ENCODE results near the gene C15orf40. TPM values are rescaled to one million over a fixed set of nuclear protein-coding genes. Genes with fewer than 3 reads are reported as not detected.

Gene C15orf40
- total RNA-seq, 4 donors from 2014 or later = 13.4 to 21.0 (median 15.4) TPM

DNA sequence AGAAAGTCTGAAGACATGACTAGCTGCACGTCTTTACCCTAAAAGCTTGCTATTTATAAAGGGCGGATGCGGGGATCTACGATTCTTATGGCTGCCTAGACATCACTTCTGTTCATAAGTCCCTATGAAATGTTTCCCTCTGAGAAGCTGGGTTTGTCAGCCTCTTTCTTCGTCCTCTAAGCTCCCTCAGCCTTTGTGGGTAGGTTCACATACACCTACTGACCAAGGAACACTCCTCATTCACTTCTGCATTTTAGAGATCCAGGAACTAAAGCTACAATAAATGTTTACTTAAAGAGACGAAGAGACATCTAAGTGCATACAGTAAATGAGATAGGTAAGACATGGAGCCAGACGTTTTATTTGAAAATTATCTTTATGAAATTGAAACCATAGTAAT lies 42.1 kb downstream of the C15orf40 start:
- no peak overlapping the region for H3K27ac ChIP-seq
- no peaks in the 10 kb centered on the region for H3K36me3 ChIP-seq
- no peaks in the 10 kb centered on the region for H3K27me3 ChIP-seq
- no peak for DNase-seq (ENCODE audit: low spot score in 2 of 2)
- no peak overlapping the region for H3K4me3 ChIP-seq
- WGBS, 2 donors = 79 to 83% methylated on average over 7 of the region's 7 CpGs
- H3K9me3 ChIP-seq = no peaks in the 10 kb centered on the region
- H3K4me1 ChIP-seq = no peaks in the 10 kb centered on the region
- TF ChIP-seq, protein P1, sequence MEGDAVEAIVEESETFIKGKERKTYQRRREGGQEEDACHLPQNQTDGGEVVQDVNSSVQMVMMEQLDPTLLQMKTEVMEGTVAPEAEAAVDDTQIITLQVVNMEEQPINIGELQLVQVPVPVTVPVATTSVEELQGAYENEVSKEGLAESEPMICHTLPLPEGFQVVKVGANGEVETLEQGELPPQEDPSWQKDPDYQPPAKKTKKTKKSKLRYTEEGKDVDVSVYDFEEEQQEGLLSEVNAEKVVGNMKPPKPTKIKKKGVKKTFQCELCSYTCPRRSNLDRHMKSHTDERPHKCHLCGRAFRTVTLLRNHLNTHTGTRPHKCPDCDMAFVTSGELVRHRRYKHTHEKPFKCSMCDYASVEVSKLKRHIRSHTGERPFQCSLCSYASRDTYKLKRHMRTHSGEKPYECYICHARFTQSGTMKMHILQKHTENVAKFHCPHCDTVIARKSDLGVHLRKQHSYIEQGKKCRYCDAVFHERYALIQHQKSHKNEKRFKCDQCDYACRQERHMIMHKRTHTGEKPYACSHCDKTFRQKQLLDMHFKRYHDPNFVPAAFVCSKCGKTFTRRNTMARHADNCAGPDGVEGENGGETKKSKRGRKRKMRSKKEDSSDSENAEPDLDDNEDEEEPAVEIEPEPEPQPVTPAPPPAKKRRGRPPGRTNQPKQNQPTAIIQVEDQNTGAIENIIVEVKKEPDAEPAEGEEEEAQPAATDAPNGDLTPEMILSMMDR (IDR thresholded peaks at IDR 0.05) = no peak
- no peak for TF ChIP-seq EP300 (IDR thresholded peaks at IDR 0.05)
- TF ChIP-seq POLR2A (IDR thresholded peaks at IDR 0.05) = no peak

DNA sequence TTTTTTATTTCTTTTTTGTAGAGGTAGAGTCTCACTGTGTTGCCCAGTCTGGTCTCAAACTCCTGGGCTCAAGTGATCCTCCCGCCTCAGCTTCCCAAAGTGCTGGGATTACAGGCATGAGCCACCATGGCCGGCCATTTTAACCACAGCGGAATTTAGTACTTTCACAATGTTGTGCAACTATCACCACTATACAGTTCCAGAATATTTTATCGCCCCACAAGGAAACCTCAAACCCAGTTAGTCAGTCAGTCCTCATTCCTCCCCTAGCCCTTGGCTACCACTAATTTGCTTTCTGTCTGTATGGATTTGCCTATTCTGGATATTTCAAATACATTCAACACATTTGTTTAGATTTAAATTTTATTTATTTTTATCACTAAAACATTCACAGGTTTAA lies 43.4 kb downstream of the C15orf40 start:
- WGBS, 2 donors = 83 to 86% methylated on average over 4 of the region's 4 CpGs
- no peaks in the 10 kb centered on the region for H3K27me3 ChIP-seq
- no peak overlapping the region for H3K4me3 ChIP-seq
- no peaks in the 10 kb centered on the region for H3K36me3 ChIP-seq
- no peak for DNase-seq (ENCODE audit: low spot score in 2 of 2)
- no peaks in the 10 kb centered on the region for H3K4me1 ChIP-seq
- TF ChIP-seq POLR2A (IDR thresholded peaks at IDR 0.05) (no peak), EP300 (IDR thresholded peaks at IDR 0.05) (no peak)
- TF ChIP-seq, protein P1 (IDR thresholded peaks at IDR 0.05) = no peak
- no peaks in the 10 kb centered on the region for H3K9me3 ChIP-seq
- H3K27ac ChIP-seq = no peak overlapping the region

DNA sequence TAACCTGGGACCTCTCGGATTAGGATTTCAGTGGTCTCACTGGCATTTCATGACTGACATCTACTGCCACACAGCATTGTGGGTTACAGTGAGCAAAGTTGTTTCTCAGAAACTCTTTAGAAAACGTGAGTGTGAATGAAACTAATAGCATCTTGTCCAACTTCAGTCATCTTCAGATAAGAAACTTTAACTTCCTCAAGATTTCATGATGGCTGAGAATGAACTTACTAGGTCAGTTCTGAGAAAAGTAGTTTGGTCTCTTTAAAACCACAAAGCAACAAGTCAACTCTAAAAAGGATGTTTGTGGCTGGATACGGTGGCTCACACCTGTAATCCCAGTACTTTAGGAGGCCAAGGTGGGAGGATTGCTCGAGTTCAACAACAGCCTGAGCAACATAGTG lies 44.8 kb downstream of the C15orf40 start:
- TF ChIP-seq POLR2A (IDR thresholded peaks at IDR 0.05) (no peak), EP300 (IDR thresholded peaks at IDR 0.05) (no peak)
- TF ChIP-seq, protein P1 (IDR thresholded peaks at IDR 0.05) = no peak
- DNase-seq (ENCODE audit: low spot score in 2 of 2) = no peak
- 75% methylated on average over 4 of the region's 4 CpGs for WGBS, 2 donors
- H3K27ac ChIP-seq = no peak overlapping the region
- H3K4me3 ChIP-seq = no peak overlapping the region
- H3K4me1 ChIP-seq = no peaks in the 10 kb centered on the region
- no peaks in the 10 kb centered on the region for H3K9me3 ChIP-seq
- H3K27me3 ChIP-seq = no peaks in the 10 kb centered on the region
- no peaks in the 10 kb centered on the region for H3K36me3 ChIP-seq

DNA sequence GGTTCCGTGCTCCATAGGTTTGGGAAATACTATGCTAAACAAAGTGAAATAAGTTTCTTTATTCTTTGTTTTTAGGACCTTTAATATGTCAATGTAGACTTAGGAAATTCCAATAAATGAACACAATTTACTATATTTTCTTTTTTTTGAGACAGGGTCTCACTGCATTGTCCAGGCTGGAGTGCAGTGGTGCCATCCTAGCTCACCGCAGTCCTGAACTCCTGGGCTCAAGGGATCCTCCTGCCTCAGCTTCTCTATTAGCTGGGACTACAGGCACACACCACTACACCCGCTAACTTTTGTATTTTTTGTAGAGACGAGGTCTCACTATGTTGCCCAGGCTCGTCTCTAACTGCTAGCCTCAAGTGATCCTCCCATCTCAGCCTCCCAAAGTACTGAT lies 46.5 kb downstream of the C15orf40 start:
- Histone ChIP-seq H3K4me3 (no peak overlapping the region), H3K27ac (no peak overlapping the region), H3K27me3 (no peaks in the 10 kb centered on the region), H3K4me1 (no peaks in the 10 kb centered on the region), H3K9me3 (no peaks in the 10 kb centered on the region), H3K36me3 (peaks cover 0 to 3% (median 0%) of the 10 kb centered on the region in 3 donors)
- no peak for DNase-seq (ENCODE audit: low spot score in 2 of 2)
- WGBS, 2 donors = 96 to 99% methylated on average over 5 of the region's 5 CpGs
- TF ChIP-seq EP300 (IDR thresholded peaks at IDR 0.05) (no peak), POLR2A (IDR thresholded peaks at IDR 0.05) (no peak)
- TF ChIP-seq, protein P1 (IDR thresholded peaks at IDR 0.05) = no peak

DNA sequence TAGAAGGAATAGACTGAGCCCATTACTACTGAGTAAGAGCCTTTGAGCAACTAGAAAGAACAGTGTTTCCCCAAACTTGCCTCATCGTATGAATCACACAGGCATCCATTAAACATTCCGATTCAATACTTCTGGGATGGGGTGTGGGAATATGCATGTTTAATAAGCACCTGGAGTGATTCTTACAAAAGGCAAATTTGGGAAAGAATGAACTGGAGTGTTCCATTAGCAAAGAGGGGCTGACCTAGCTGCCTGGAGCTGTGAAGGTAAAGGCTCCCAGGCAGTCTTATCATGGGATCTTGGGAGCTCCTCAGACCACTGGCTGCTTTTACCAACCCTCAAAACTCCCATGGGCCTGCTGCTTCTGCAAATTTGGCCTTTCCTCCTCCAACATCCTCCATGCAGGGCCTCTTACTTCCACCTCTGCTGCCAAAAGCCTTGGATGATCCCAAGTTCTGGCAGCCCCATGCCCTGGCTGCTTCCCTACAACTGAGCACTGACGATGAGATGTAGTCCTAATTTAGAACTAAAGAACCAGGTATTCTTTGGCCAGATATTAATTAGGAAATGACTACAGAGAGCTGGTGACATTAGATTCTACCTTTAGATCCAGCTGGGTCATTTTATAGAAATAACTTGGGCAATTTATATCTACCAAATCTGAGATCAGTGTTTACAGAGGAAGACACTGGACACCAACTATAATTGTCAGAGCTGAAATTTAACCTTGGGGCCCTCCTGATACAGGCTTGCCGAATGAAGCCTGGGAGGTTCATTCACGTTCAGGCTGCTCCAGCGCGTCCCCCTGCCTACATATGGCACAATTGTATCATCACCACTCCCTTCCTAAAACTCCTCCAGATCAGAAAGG lies 47.7 kb downstream of the C15orf40 start:
- no peak overlapping the region for H3K27ac ChIP-seq
- peaks cover 0 to 8% (median 0%) of the 10 kb centered on the region in 3 donors for H3K36me3 ChIP-seq
- H3K9me3 ChIP-seq = no peaks in the 10 kb centered on the region
- H3K27me3 ChIP-seq = no peaks in the 10 kb centered on the region
- H3K4me3 ChIP-seq = no peak overlapping the region
- TF ChIP-seq POLR2A (IDR thresholded peaks at IDR 0.05) (no peak), EP300 (IDR thresholded peaks at IDR 0.05) (no peak)
- TF ChIP-seq, protein P1 (IDR thresholded peaks at IDR 0.05) = no peak
- H3K4me1 ChIP-seq = no peaks in the 10 kb centered on the region
- WGBS, 2 donors = 82 to 83% methylated on average over 7 of the region's 7 CpGs
- no peak for DNase-seq (ENCODE audit: low spot score in 2 of 2)
